ENCODE data around the gene NCBP2.

Gene NCBP2

GRCh38 chr3:196979545-196979944, 37.2 kb upstream of the NCBP2 start:
- Histone ChIP-seq H3K4me3 (ENCODE audit: low read length) (no peak overlapping the region), H3K27ac (ENCODE audit: low read length) (no peak overlapping the region), H3K27me3 (ENCODE audit: insufficient read depth, low read length) (no peaks in the 10 kb centered on the region; the same call in 1 of the 2 replicates), H3K4me1 (ENCODE audit: insufficient read depth, low read length) (no peaks in the 10 kb centered on the region), H3K36me3 (ENCODE audit: insufficient read depth, low read depth, low read length) (no peaks in the 10 kb centered on the region), H3K9ac (ENCODE audit: low read depth, low read length) (no peak overlapping the region), H3K9me3 (ENCODE audit: insufficient read depth, low read depth, low read length) (no peaks in the 10 kb centered on the region)

GRCh38 chr3:196976941-196977340, 34.6 kb upstream of the NCBP2 start:
- H3K27ac ChIP-seq (ENCODE audit: low read length): no peak overlapping the region
- no peaks in the 10 kb centered on the region; the same call in 1 of the 2 replicates for H3K9me3 ChIP-seq (ENCODE audit: insufficient read depth, low read depth, low read length)
- no peaks in the 10 kb centered on the region; the same call in 1 of the 2 replicates for H3K27me3 ChIP-seq (ENCODE audit: insufficient read depth, low read length)
- no peak overlapping the region for H3K4me3 ChIP-seq (ENCODE audit: low read length)
- no peak overlapping the region for H3K9ac ChIP-seq (ENCODE audit: low read depth, low read length)
- no peaks in the 10 kb centered on the region for H3K36me3 ChIP-seq (ENCODE audit: insufficient read depth, low read depth, low read length)
- no peaks in the 10 kb centered on the region for H3K4me1 ChIP-seq (ENCODE audit: insufficient read depth, low read length)

- no peaks in the 10 kb centered on the region for H3K4me1 ChIP-seq (ENCODE audit: insufficient read depth, low read length)
- no peak overlapping the region for H3K4me3 ChIP-seq (ENCODE audit: low read length)
- peaks cover 14% of the 10 kb centered on the region for H3K27me3 ChIP-seq (ENCODE audit: insufficient read depth, low read length)
- H3K9ac ChIP-seq (ENCODE audit: low read depth, low read length): no peak overlapping the region
- H3K27ac ChIP-seq (ENCODE audit: low read length): no peak overlapping the region
- no peaks in the 10 kb centered on the region for H3K36me3 ChIP-seq (ENCODE audit: insufficient read depth, low read depth, low read length)
- H3K9me3 ChIP-seq (ENCODE audit: insufficient read depth, low read depth, low read length): peaks cover 5% of the 10 kb centered on the region
These were observed 33.0 kb upstream of the NCBP2 start for GRCh38 chr3:196975349-196975748.

GRCh38 chr3:196974661-196975060, 32.3 kb upstream of the NCBP2 start:
- H3K9ac ChIP-seq (ENCODE audit: low read depth, low read length): no peak overlapping the region
- peaks cover 20% of the 10 kb centered on the region for H3K27me3 ChIP-seq (ENCODE audit: insufficient read depth, low read length)
- H3K36me3 ChIP-seq (ENCODE audit: insufficient read depth, low read depth, low read length): no peaks in the 10 kb centered on the region
- H3K4me1 ChIP-seq (ENCODE audit: insufficient read depth, low read length): no peaks in the 10 kb centered on the region
- H3K4me3 ChIP-seq (ENCODE audit: low read length): no peak overlapping the region
- peaks cover 5% of the 10 kb centered on the region for H3K9me3 ChIP-seq (ENCODE audit: insufficient read depth, low read depth, low read length)
- H3K27ac ChIP-seq (ENCODE audit: low read length): no peak overlapping the region

GRCh38 chr3:196971094-196971698, 28.9 kb upstream of the NCBP2 start:
- Histone ChIP-seq H3K4me3 (ENCODE audit: low read length) (no peak overlapping the region), H3K9ac (ENCODE audit: low read depth, low read length) (no peak overlapping the region), H3K27me3 (ENCODE audit: insufficient read depth, low read length) (peaks cover 55% of the 10 kb centered on the region), H3K36me3 (ENCODE audit: insufficient read depth, low read depth, low read length) (no peaks in the 10 kb centered on the region), H3K4me1 (ENCODE audit: insufficient read depth, low read length) (no peaks in the 10 kb centered on the region; the same call in 1 of the 2 replicates), H3K27ac (ENCODE audit: low read length) (no peak overlapping the region), H3K9me3 (ENCODE audit: insufficient read depth, low read depth, low read length) (peaks cover 5% of the 10 kb centered on the region)

GRCh38 chr3:196970547-196971093, 28.3 kb upstream of the NCBP2 start:
- Histone ChIP-seq H3K9me3 (ENCODE audit: insufficient read depth, low read depth, low read length) (peaks cover 5% of the 10 kb centered on the region), H3K4me1 (ENCODE audit: insufficient read depth, low read length) (no peaks in the 10 kb centered on the region; the same call in 1 of the 2 replicates), H3K4me3 (ENCODE audit: low read length) (no peak overlapping the region), H3K27ac (ENCODE audit: low read length) (no peak overlapping the region), H3K27me3 (ENCODE audit: insufficient read depth, low read length) (peaks cover 60% of the 10 kb centered on the region), H3K9ac (ENCODE audit: low read depth, low read length) (no peak overlapping the region), H3K36me3 (ENCODE audit: insufficient read depth, low read depth, low read length) (no peaks in the 10 kb centered on the region)

- Histone ChIP-seq H3K9me3 (ENCODE audit: insufficient read depth, low read depth, low read length) (peaks cover 5% of the 10 kb centered on the region), H3K9ac (ENCODE audit: low read depth, low read length) (no peak overlapping the region), H3K4me3 (ENCODE audit: low read length) (peak overlapping the region; percentile 58; the same call in 1 of the 2 replicates), H3K36me3 (ENCODE audit: insufficient read depth, low read depth, low read length) (no peaks in the 10 kb centered on the region), H3K27me3 (ENCODE audit: insufficient read depth, low read length) (peaks cover 68% of the 10 kb centered on the region), H3K27ac (ENCODE audit: low read length) (no peak overlapping the region), H3K4me1 (ENCODE audit: insufficient read depth, low read length) (no peaks in the 10 kb centered on the region; the same call in 1 of the 2 replicates)
These were observed 27.6 kb upstream of the NCBP2 start for GRCh38 chr3:196969660-196970546.

GRCh38 chr3:196969134-196969659, 26.9 kb upstream of the NCBP2 start:
- Histone ChIP-seq H3K36me3 (ENCODE audit: insufficient read depth, low read depth, low read length) (no peaks in the 10 kb centered on the region), H3K4me3 (ENCODE audit: low read length) (peak overlapping the region; percentile 58), H3K27ac (ENCODE audit: low read length) (no peak overlapping the region), H3K4me1 (ENCODE audit: insufficient read depth, low read length) (no peaks in the 10 kb centered on the region; the same call in 1 of the 2 replicates), H3K9me3 (ENCODE audit: insufficient read depth, low read depth, low read length) (peaks cover 5% of the 10 kb centered on the region), H3K27me3 (ENCODE audit: insufficient read depth, low read length) (peaks cover 75% of the 10 kb centered on the region), H3K9ac (ENCODE audit: low read depth, low read length) (no peak overlapping the region)

- Histone ChIP-seq H3K27me3 (ENCODE audit: insufficient read depth, low read length) (peaks cover 77% of the 10 kb centered on the region), H3K9me3 (ENCODE audit: insufficient read depth, low read depth, low read length) (peaks cover 5% of the 10 kb centered on the region), H3K4me3 (ENCODE audit: low read length) (peak within 1 kb of the TSS; percentile 58), H3K4me1 (ENCODE audit: insufficient read depth, low read length) (no peaks in the 10 kb centered on the region; the same call in 1 of the 2 replicates), H3K27ac (ENCODE audit: low read length) (no peak within 1 kb of the TSS), H3K9ac (ENCODE audit: low read depth, low read length) (no peak within 1 kb of the TSS), H3K36me3 (ENCODE audit: insufficient read depth, low read depth, low read length) (no peaks in the 10 kb centered on the region)
These were observed 26.2 kb upstream of the NCBP2 start, which contains the start of gene PIGZ for GRCh38 chr3:196968233-196969133. TSS of gene PIGZ (minus strand) at chr3:196968833. CDS start at chr3:196952031, 16,802 bp downstream.

GRCh38 chr3:196967412-196968232, 25.3 kb upstream of the NCBP2 start:
- Histone ChIP-seq H3K4me3 (ENCODE audit: low read length) (peak overlapping the region; percentile 54), H3K27ac (ENCODE audit: low read length) (no peak overlapping the region), H3K36me3 (ENCODE audit: insufficient read depth, low read depth, low read length) (no peaks in the 10 kb centered on the region), H3K9me3 (ENCODE audit: insufficient read depth, low read depth, low read length) (peaks cover 5% of the 10 kb centered on the region), H3K27me3 (ENCODE audit: insufficient read depth, low read length) (peaks cover 80% of the 10 kb centered on the region), H3K9ac (ENCODE audit: low read depth, low read length) (no peak overlapping the region), H3K4me1 (ENCODE audit: insufficient read depth, low read length) (no peaks in the 10 kb centered on the region; the same call in 1 of the 2 replicates)

Data from iPS-20b (cell line).